ENCODE measurements around the gene PVALB. TPM values are rescaled to one million over a fixed set of nuclear protein-coding genes. Genes with fewer than 3 reads are reported as not detected.

The PVALB gene
- total RNA-seq, 2 donors from 2014 or later, result not detected

DNA sequence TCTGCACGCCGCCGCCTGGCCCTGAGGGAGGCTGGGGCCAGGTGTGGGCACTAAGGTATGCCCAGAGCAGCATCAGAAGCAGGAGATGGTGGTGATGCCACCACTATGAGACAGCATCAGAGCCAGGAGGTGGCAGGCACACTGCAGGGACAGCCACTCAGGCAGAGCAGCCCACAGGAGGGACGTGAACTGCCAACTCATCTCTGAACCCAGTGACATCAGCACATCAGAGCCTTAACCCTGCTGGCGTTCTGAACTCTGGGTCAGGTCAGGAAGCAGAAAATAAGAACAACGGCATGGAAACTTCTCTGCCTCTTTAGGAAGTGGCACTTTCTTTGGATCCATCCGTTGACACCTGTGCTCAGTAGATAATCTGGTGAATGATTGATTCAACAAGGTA is 26.2 kb downstream of the PVALB start:
- Mint-ChIP-seq H3K4me3 (no peak overlapping the region), H3K27ac (no peak overlapping the region), H3K9me3 (no peaks in the 10 kb centered on the region), H3K36me3 (no peaks in the 10 kb centered on the region), H3K27me3 (peaks cover 10 to 12% of the 10 kb centered on the region in 2 donors), H3K4me1 (ENCODE audit: low read depth in 2 of 2) (no peaks in the 10 kb centered on the region)
- peak; percentile 79 to 93 for ATAC-seq
- no peak for DNase-seq (ENCODE audit: low spot score)

DNA sequence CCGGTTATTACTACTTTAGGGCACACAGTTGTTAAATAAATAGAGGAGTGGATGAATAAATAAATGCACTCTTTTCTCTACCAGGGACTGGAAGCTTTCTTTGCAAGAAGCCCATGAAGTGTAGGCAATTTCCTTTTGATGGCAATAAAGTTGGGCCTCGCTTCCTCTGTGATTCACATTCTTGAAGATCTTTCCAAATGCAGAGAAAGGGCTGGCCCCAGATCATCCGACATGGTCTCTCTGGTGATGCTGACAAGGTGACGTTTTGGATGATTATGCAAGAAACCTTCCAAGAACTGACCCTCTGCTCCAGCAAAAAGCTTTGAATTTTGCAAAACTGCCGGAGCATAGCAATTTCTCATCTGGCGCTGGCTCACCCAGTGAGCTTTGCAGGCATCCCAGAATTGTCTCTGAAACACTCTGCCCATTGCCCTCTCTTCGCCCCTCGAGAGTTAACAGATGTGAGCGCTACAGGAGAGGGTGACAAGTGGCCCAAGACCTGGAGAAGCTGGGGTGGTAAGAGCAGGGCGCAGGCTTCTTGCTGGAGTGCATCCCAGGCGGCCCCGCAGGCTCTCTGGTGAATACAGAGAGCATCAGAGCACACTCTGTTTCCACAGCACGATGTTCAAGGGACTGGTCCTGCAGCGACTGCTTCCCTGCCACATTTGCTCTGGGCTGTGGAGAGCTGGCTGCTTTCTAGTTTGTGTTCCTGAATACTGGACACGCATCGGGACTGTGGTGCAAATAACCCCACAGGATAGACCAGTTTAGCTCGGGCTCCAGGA is 29.4 kb downstream of the PVALB start:
- ATAC-seq, result no peak
- H3K4me1 Mint-ChIP-seq (ENCODE audit: low read depth in 2 of 2), result peaks cover 6 to 9% of the 10 kb centered on the region in 2 donors
- no peak overlapping the region for H3K27ac Mint-ChIP-seq
- no peaks in the 10 kb centered on the region for H3K9me3 Mint-ChIP-seq
- no peak for DNase-seq (ENCODE audit: low spot score)
- peaks cover 0 to 21% of the 10 kb centered on the region in 2 donors for H3K27me3 Mint-ChIP-seq
- H3K4me3 Mint-ChIP-seq, result no peak overlapping the region
- H3K36me3 Mint-ChIP-seq, result no peaks in the 10 kb centered on the region

DNA sequence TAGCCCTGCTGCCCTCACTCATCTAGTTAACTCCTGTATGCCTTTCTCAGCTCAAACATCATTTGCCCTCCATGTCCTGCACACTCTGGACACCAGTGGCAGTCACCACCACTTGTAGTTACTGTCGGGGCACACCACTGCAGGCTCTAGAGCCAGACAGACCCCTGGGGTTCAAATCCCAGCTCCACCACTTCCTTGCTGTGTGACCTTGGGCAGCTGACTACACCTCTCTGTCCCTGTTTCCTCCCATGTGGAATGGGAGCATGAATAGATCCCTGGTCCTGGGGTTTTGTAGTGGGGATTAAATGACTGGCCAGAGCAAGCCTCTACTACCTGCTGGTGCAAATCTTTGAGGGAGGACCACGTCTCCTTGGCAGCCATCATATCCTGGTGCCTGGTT is 33.1 kb downstream of the PVALB start:
- H3K4me3 Mint-ChIP-seq, result no peak overlapping the region
- H3K9me3 Mint-ChIP-seq, result no peaks in the 10 kb centered on the region
- H3K27me3 Mint-ChIP-seq, result peaks cover 0 to 13% of the 10 kb centered on the region in 2 donors
- peak overlapping the region in 1 of 2 donors; percentile 82 for H3K27ac Mint-ChIP-seq
- DNase-seq (ENCODE audit: low spot score), result no peak
- ATAC-seq, result no peak
- H3K4me1 Mint-ChIP-seq (ENCODE audit: low read depth in 2 of 2), result peaks cover 15 to 16% of the 10 kb centered on the region in 2 donors
- H3K36me3 Mint-ChIP-seq, result no peaks in the 10 kb centered on the region

DNA sequence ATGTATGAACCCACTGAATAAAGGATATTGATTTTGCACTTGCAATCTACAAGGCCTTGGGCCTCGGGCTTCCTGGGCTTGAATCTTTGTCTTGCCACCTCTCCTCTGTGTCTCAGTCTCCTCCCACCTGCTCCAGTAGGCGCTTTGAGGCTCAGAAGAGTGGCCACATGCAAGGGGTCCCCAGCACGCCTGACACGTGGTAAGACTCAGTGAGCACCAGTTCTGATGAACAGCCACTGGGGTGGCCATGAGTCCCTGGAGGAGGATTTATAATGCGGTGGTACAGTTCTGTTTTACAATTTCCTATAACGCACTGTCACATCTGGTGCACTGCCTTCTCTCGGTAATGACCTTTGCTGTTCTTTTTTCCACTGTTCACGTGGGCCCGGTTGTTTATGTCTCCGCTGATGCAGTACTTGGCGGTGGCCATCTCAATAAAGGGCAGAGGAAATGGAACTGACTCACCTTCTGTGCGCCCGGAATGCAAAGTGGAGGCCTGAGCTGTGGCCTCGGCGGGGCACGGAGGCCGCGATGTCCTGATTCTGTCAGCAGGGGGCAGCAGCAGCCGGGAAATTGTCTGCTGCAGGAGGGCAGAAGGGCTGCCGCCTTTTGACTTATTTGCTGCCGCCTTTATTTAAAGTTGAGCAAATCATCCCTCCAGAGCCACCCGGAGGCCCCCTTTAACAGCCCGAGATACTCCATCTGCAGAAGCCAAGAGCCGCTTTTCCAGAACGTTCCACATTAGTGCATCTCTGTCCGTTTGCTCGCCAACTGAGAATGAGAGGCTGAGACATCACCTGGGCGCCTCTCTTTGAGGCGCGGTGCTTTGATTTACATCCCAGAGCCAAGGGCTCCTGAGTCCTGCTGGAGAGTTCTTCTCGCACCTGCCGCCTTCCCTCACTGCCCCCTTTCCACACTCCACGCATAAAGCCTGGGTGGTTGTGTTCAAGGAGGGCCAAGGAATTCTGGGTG is 34.9 kb downstream of the PVALB start:
- peak; percentile 90 to 92 for ATAC-seq
- H3K36me3 Mint-ChIP-seq, result no peaks in the 10 kb centered on the region
- H3K4me1 Mint-ChIP-seq (ENCODE audit: low read depth in 2 of 2), result peaks cover 16 to 28% of the 10 kb centered on the region in 2 donors
- H3K27me3 Mint-ChIP-seq, result peaks cover 0 to 13% of the 10 kb centered on the region in 2 donors
- peak overlapping the region; percentile 41 for H3K4me3 Mint-ChIP-seq
- DNase-seq (ENCODE audit: low spot score), result peak; percentile 80
- no peaks in the 10 kb centered on the region for H3K9me3 Mint-ChIP-seq
- H3K27ac Mint-ChIP-seq, result peak overlapping the region; percentile 63 to 67

DNA sequence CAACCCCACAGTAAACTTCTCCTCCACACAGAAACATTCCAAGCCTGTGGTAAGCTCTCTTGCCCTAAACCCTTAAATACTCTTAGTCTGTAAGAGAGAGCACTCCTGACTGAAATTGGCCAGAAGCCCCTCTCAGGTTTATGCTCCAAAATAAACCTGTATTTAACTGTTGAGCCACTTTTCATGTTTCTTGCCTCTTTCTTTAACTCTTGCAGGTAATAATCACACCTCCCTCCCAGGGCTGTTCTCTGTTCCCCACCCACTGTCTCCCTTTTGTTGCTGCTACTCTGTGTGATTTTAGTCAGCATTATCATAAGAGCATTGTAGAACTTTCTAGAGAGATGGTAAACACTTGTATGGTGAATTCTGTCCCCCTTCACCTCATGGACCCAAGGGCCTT is 38.8 kb downstream of the PVALB start:
- Mint-ChIP-seq H3K9me3 (no peaks in the 10 kb centered on the region), H3K36me3 (no peaks in the 10 kb centered on the region), H3K4me3 (peak overlapping the region; percentile 10), H3K27me3 (peaks cover 0 to 3% of the 10 kb centered on the region in 2 donors), H3K4me1 (ENCODE audit: low read depth in 2 of 2) (peaks cover 22 to 37% of the 10 kb centered on the region in 2 donors), H3K27ac (peak overlapping the region in 1 of 2 donors; percentile 30)
- DNase-seq (ENCODE audit: low spot score), result no peak
- no peak for ATAC-seq

DNA sequence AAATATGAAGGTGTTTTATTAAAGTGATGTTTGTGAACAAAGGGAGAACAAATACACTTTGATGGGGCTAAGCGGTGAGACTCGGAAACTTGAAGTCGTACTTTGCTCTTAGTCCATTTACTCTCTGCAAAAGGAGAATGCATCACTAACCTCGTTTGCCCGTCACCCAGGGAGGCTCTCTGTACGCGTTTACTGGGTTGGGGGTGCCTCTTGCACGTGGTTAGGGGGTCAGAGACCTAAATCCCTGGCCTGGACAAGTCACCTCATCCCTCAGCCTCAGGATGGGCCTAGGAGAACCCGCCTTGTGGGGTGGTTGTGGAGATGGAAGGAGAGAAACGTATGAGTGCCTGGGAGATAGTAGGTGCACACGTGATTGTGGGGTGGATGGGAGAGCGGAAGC is 40.1 kb downstream of the PVALB start:
- Mint-ChIP-seq H3K27me3 (no peaks in the 10 kb centered on the region), H3K27ac (peak overlapping the region; percentile 78 to 79), H3K4me3 (peak overlapping the region; percentile 98), H3K4me1 (ENCODE audit: low read depth in 2 of 2) (peaks cover 14 to 34% of the 10 kb centered on the region in 2 donors), H3K36me3 (no peaks in the 10 kb centered on the region), H3K9me3 (no peaks in the 10 kb centered on the region)
- DNase-seq (ENCODE audit: low spot score) (no peak), ATAC-seq (no peak)

DNA sequence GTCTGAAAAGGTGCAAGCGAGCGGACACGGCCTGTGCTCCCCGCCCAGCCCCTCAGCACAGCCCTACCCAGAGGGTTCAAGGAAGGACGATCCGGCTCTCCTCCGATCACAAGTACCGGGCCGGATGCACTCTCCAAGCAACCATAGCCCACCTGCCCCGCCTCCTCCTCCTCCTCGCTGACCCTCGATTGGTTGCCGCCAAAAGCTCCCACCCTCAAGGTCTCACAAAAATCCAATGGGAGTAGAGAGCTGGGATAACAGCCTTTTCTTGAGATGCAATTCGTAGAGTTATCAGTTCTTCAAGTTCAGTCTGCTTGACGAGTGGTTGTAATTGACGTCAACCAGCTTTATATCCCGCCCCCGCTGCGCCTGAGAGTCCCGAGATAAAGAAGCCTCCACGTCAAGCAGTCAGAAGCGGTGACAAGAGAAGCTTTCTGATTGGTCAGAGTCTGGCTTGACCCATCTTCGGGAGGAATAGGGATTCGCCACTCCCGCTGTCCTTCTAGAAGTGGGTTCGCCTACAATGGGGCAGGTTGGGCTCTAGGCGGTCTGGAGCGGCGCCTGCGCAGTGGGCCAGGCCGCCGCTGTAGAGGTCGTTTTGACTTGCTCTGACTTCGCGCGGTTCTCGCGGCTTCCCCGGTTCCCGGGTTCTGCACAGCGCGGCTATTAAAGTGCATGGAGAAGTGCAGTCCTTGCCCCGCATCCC is 40.7 kb downstream of the PVALB start, which contains the start of gene IFT27:
IFT27 (minus strand) TSS at position 156 of the 706 bp plus-strand sequence. CDS start 412 bp downstream, outside the sequence.
- Mint-ChIP-seq H3K27me3 (no peaks in the 10 kb centered on the region), H3K4me3 (peak within 1 kb of the TSS; percentile 98), H3K27ac (peak within 1 kb of the TSS; percentile 78 to 79), H3K4me1 (ENCODE audit: low read depth in 2 of 2) (peaks cover 13 to 32% of the 10 kb centered on the region in 2 donors), H3K9me3 (no peaks in the 10 kb centered on the region), H3K36me3 (no peaks in the 10 kb centered on the region)
- DNase-seq (ENCODE audit: low spot score), result peak; percentile 99
- peak; percentile 96 to 97 for ATAC-seq

GRCh38 chr22:36775586-36775963 is 41.3 kb downstream of the PVALB start:
- Mint-ChIP-seq H3K9me3 (no peaks in the 10 kb centered on the region), H3K4me3 (peak overlapping the region; percentile 98), H3K36me3 (no peaks in the 10 kb centered on the region), H3K4me1 (ENCODE audit: low read depth in 2 of 2) (peaks cover 16 to 37% of the 10 kb centered on the region in 2 donors), H3K27me3 (no peaks in the 10 kb centered on the region), H3K27ac (peak overlapping the region; percentile 78 to 79)
- ATAC-seq (no peak), DNase-seq (ENCODE audit: low spot score) (no peak)

GRCh38 chr22:36773935-36774334 is 42.9 kb downstream of the PVALB start:
- no peak overlapping the region for H3K27ac Mint-ChIP-seq
- no peak for ATAC-seq

DNA sequence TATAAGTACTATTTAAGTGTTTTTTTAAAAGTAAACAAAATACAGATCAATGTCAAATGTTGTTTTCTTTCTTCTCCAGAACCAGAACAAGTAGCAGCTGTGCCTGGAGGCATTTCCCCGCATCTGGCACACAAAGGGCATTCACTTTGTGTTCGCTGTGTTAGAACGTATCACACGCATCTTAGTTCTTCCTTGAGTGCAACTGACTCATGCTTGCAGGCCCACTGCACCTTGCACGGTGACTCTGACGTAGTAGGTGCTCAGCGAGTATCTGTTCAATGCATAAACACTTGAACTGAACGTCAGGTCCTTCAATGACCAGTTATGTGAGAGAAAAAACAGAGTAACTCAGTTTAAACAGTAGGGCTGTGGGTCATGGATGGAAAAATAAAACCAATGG is 44.4 kb downstream of the PVALB start:
- H3K36me3 Mint-ChIP-seq, result no peaks in the 10 kb centered on the region
- peaks cover 17 to 33% of the 10 kb centered on the region in 2 donors for H3K4me1 Mint-ChIP-seq (ENCODE audit: low read depth in 2 of 2)
- DNase-seq (ENCODE audit: low spot score), result no peak
- H3K27ac Mint-ChIP-seq, result no peak overlapping the region
- ATAC-seq, result no peak
- no peaks in the 10 kb centered on the region for H3K9me3 Mint-ChIP-seq
- no peaks in the 10 kb centered on the region for H3K27me3 Mint-ChIP-seq
- H3K4me3 Mint-ChIP-seq, result no peak overlapping the region

More at GRCh38 chr22:36773935-36774334, 42.9 kb downstream of the PVALB start:
- H3K9me3 Mint-ChIP-seq, result no peaks in the 10 kb centered on the region
- no peaks in the 10 kb centered on the region for H3K27me3 Mint-ChIP-seq
- no peak overlapping the region for H3K4me3 Mint-ChIP-seq
- no peak for DNase-seq (ENCODE audit: low spot score)
- H3K36me3 Mint-ChIP-seq, result no peaks in the 10 kb centered on the region
- peaks cover 17 to 42% of the 10 kb centered on the region in 2 donors for H3K4me1 Mint-ChIP-seq (ENCODE audit: low read depth in 2 of 2)

DNA sequence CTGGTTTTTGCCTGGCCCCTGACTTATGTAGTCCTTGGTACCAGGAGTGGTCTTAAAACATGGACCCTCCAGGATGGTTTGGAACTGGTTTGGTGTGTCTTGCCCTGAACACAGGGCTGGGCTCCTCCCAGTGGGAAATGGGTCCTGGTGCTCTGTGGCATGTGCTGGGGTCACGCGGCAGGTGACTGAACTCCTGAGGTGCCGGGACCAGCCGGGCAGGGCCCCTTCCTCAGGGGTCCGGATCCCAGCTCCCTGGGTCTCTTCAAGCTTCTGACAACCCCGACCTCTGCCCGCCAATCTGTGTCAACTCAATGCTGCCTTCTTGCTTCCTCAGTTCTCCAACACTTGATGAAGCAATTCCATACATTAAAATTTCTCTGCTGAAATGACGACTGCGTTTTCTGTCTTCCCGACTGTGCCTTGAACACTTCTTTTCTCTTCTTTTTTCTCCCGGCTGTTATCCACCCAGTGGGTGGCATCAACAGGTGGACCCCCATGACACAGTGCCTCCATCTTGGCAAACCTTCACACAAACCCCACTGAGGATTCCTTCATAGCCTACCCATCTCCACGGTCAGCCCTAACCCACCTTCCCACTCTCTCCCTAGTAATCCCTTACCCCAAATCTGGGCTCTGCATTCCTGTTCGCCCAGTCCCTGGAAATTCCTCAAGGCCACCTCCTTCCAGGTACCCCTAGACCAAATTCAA is 45.3 kb downstream of the PVALB start:
- H3K4me3 Mint-ChIP-seq, result no peak overlapping the region
- H3K9me3 Mint-ChIP-seq, result no peaks in the 10 kb centered on the region

GRCh38 chr22:36770513-36771231 is 46.2 kb downstream of the PVALB start:
- H3K4me1 Mint-ChIP-seq (ENCODE audit: low read depth in 2 of 2), result peaks cover 13 to 22% of the 10 kb centered on the region in 2 donors
- ATAC-seq, result no peak
- H3K27ac Mint-ChIP-seq, result peak overlapping the region in 1 of 2 donors; percentile 84
- peak; percentile 31 for DNase-seq (ENCODE audit: low spot score)
- H3K27me3 Mint-ChIP-seq, result no peaks in the 10 kb centered on the region
- no peaks in the 10 kb centered on the region for H3K36me3 Mint-ChIP-seq
- H3K9me3 Mint-ChIP-seq, result no peaks in the 10 kb centered on the region
- no peak overlapping the region for H3K4me3 Mint-ChIP-seq

More for the DNA sequence above, 45.3 kb downstream of the PVALB start:
- peaks cover 16 to 26% of the 10 kb centered on the region in 2 donors for H3K4me1 Mint-ChIP-seq (ENCODE audit: low read depth in 2 of 2)
- H3K27ac Mint-ChIP-seq, result peak overlapping the region in 1 of 2 donors; percentile 84
- H3K27me3 Mint-ChIP-seq, result no peaks in the 10 kb centered on the region
- DNase-seq (ENCODE audit: low spot score) (peak; percentile 51), ATAC-seq (no peak)
- H3K36me3 Mint-ChIP-seq, result no peaks in the 10 kb centered on the region
